ENCODE measurements around the gene GJC1. TPM values are rescaled to one million over a fixed set of nuclear protein-coding genes. Genes with fewer than 3 reads are reported as not detected.

Gene GJC1
- polyA plus RNA-seq, 3 donors: 0.95 to 7.4 (median 6.2) TPM

GRCh38 chr17:44770166-44770925 is 59.7 kb downstream of the GJC1 start:
- WGBS, 3 donors: 68 to 73% (median 69%) methylated on average over 10 to 11 of the region's 11 CpGs
- no peak overlapping the region for H3K27ac ChIP-seq (ENCODE audit: low read depth, low read length)

GRCh38 chr17:44769647-44770084 is 60.4 kb downstream of the GJC1 start:
- 51 to 78% (median 72%) methylated on average over 14 to 15 of the region's 15 CpGs for whole genome bisulfite sequencing, 3 donors
- H3K27ac ChIP-seq (ENCODE audit: low read depth, low read length): no peak overlapping the region

GRCh38 chr17:44769230-44769629 is 60.9 kb downstream of the GJC1 start:
- 54 to 69% (median 58%) methylated on average over 6 of the region's 6 CpGs for WGBS, 3 donors

GRCh38 chr17:44768505-44769142 is 61.5 kb downstream of the GJC1 start:
- H3K27ac ChIP-seq (ENCODE audit: low read depth, low read length): no peak overlapping the region
- WGBS, 3 donors: 56 to 75% (median 65%) methylated on average over 11 of the region's 11 CpGs

More at GRCh38 chr17:44769230-44769629, 60.9 kb downstream of the GJC1 start:
- H3K27ac ChIP-seq (ENCODE audit: low read depth, low read length): no peak overlapping the region

GRCh38 chr17:44767493-44767892 is 62.6 kb downstream of the GJC1 start:
- no peak overlapping the region for H3K27ac ChIP-seq (ENCODE audit: low read depth, low read length)
- WGBS, 3 donors: 45 to 55% (median 52%) methylated on average over 3 to 4 of the region's 4 CpGs

- no peak overlapping the region for H3K27ac ChIP-seq (ENCODE audit: low read depth, low read length)
- WGBS, 3 donors: 52 to 69% (median 61%) methylated on average over 8 of the region's 8 CpGs
Measured at GRCh38 chr17:44766409-44767038, 63.6 kb downstream of the GJC1 start.

GRCh38 chr17:44765965-44766364 is 64.1 kb downstream of the GJC1 start:
- 58 to 77% (median 75%) methylated on average over 11 of the region's 11 CpGs for WGBS, 3 donors
- H3K27ac ChIP-seq (ENCODE audit: low read depth, low read length): no peak overlapping the region

GRCh38 chr17:44763170-44763569 is 66.9 kb downstream of the GJC1 start:
- no peak overlapping the region for H3K27ac ChIP-seq (ENCODE audit: low read depth, low read length)
- 73 to 87% (median 78%) methylated on average over 5 of the region's 5 CpGs for WGBS, 3 donors

- 72 to 80% (median 76%) methylated on average over 17 of the region's 17 CpGs for WGBS, 3 donors
- no peak overlapping the region for H3K27ac ChIP-seq (ENCODE audit: low read depth, low read length)
Measured at GRCh38 chr17:44761932-44762810, 67.9 kb downstream of the GJC1 start.

- H3K27ac ChIP-seq (ENCODE audit: low read depth, low read length): no peak overlapping the region
- 79 to 80% (median 79%) methylated on average over 13 of the region's 13 CpGs for WGBS, 3 donors
Measured at GRCh38 chr17:44760474-44761308, 69.4 kb downstream of the GJC1 start.

- WGBS, 3 donors: 63 to 66% (median 64%) methylated on average over 3 of the region's 3 CpGs
- H3K27ac ChIP-seq (ENCODE audit: low read depth, low read length): no peak overlapping the region
Measured at GRCh38 chr17:44759916-44760243, 70.2 kb downstream of the GJC1 start.

GRCh38 chr17:44759086-44759915 is 70.8 kb downstream of the GJC1 start:
- H3K27ac ChIP-seq (ENCODE audit: low read depth, low read length): no peak overlapping the region
- WGBS, 3 donors: 8 to 11% (median 11%) methylated on average over 34 to 60 of the region's 60 CpGs

- 6 to 8% (median 8%) methylated on average over 37 to 74 of the region's 74 CpGs for WGBS, 3 donors
Measured at GRCh38 chr17:44758414-44759085, 71.5 kb downstream of the GJC1 start, which contains the start of gene ADAM11. Gene ADAM11, plus strand, starts transcription at chr17:44758988. Its CDS starts 212 bp downstream, at chr17:44759200.

GRCh38 chr17:44757918-44758413 is 72.1 kb downstream of the GJC1 start:
- 36 to 50% (median 47%) methylated on average over 5 of the region's 5 CpGs for WGBS, 3 donors
- no peak overlapping the region for H3K27ac ChIP-seq (ENCODE audit: low read depth, low read length)

More at GRCh38 chr17:44758414-44759085, 71.5 kb downstream of the GJC1 start, which contains the start of gene ADAM11:
- no peak within 1 kb of the TSS for H3K27ac ChIP-seq (ENCODE audit: low read depth, low read length)

GRCh38 chr17:44757045-44757917 is 72.8 kb downstream of the GJC1 start:
- 79 to 91% (median 80%) methylated on average over 10 of the region's 10 CpGs for WGBS, 3 donors
- no peak overlapping the region for H3K27ac ChIP-seq (ENCODE audit: low read depth, low read length)
